HEK293 (cell line): ENCODE data around the gene ADAMTS2.

Experiments used
- CTCF ChIA-PET: fragments of 350-600 bp; formaldehyde crosslinking; extraction: SDS; loops from one replicate; lab custom pipeline; 2021; ENCODE audit warnings: antibody characterized with exemption; lab: Yijun Ruan, JAX
- POLR2A ChIA-PET: fragments of 300-600 bp; formaldehyde crosslinking; extraction: SDS; loops from one replicate; lab custom pipeline; 2020; ENCODE audit warnings: antibody characterized with exemption, inconsistent platforms; lab: Yijun Ruan, JAX
- H3K27ac ChIP-seq: fragments of 200-500 bp; sonication (Bioruptor generic); 2 replicates; pipeline ENCODE4 v1.5.1; 2014; ENCODE audit warnings: low read depth, low read length, control low read depth, inconsistent platforms; ENCODE audit errors: extremely low read depth
- H3K36me3 ChIP-seq, 2 experiments: fragments of 200-500 bp in 1 of 2; sonication (Bioruptor generic) in 1 of 2; 1 replicate in 1 of 2; 2 replicates in 1 of 2; pipeline ENCODE4 v1.5.1; 2014 to 2017; ENCODE audit warnings: inconsistent platforms in 2 of 2, low read length in 2 of 2; ENCODE audit not compliant: control insufficient read depth in 2 of 2, insufficient read depth in 1 of 2
- H3K4me1 ChIP-seq: fragments of 200-500 bp; sonication (Bioruptor generic); 2 replicates; pipeline ENCODE4 v1.5.1; 2014; ENCODE audit warnings: mild to moderate bottlenecking, low read length, inconsistent platforms; ENCODE audit not compliant: control insufficient read depth, insufficient read depth
- H3K4me3 ChIP-seq: 2 replicates; pipeline ENCODE4 v1.5.1; 2011; ENCODE audit warnings: low read depth, mild to moderate bottlenecking, control low read depth, low read length, moderate library complexity
- H3K9me3 ChIP-seq: fragments of 200-500 bp; sonication (Bioruptor generic); 2 replicates; pipeline ENCODE4 v1.5.1; 2014; ENCODE audit warnings: low read depth, low read length, inconsistent platforms; ENCODE audit not compliant: control insufficient read depth, insufficient read depth
- EGR2 ChIP-seq: fragments of 450-650 bp; formaldehyde crosslinking; IDR thresholded peaks from 2 replicates; pipeline ENCODE4 v1.5.1; 2016; ENCODE audit warnings: low read depth, missing biosample characterization, missing genetic modification characterization
- GFI1B ChIP-seq: fragments of 450-650 bp; formaldehyde crosslinking; IDR thresholded peaks from 2 replicates; pipeline ENCODE4 v1.5.1; 2016; ENCODE audit warnings: missing biosample characterization, missing genetic modification characterization
- GLI4 ChIP-seq: fragments of 450-650 bp; formaldehyde crosslinking; IDR thresholded peaks from 2 replicates; pipeline ENCODE4 v1.5.1; 2016; ENCODE audit warnings: missing biosample characterization, missing genetic modification characterization
- RBAK ChIP-seq: fragments of 450-650 bp; formaldehyde crosslinking; IDR thresholded peaks from 2 replicates; pipeline ENCODE4 v1.5.1; 2016; ENCODE audit warnings: missing biosample characterization, missing genetic modification characterization
- ZBTB1 ChIP-seq: fragments of 450-650 bp; formaldehyde crosslinking; IDR thresholded peaks from 2 replicates; pipeline ENCODE4 v1.5.1; 2016; ENCODE audit warnings: missing biosample characterization, missing genetic modification characterization
- ZIC2 ChIP-seq: fragments of 450-650 bp; formaldehyde crosslinking; IDR thresholded peaks from 2 replicates; pipeline ENCODE4 v1.5.1; 2016; ENCODE audit warnings: missing biosample characterization, missing genetic modification characterization
- ZNF19 ChIP-seq: fragments of 450-650 bp; formaldehyde crosslinking; IDR thresholded peaks from 2 replicates; pipeline ENCODE4; 2016; ENCODE audit warnings: missing biosample characterization, missing genetic modification characterization, low read depth
- ZNF239 ChIP-seq: fragments of 450-650 bp; formaldehyde crosslinking; IDR thresholded peaks from 2 replicates; pipeline ENCODE4 v1.5.1; 2016; ENCODE audit warnings: missing biosample characterization, missing genetic modification characterization
- ZNF24 ChIP-seq: fragments of 450-650 bp; formaldehyde crosslinking; IDR thresholded peaks from 2 replicates; pipeline ENCODE4 v1.5.1; 2016; ENCODE audit warnings: missing biosample characterization, missing genetic modification characterization
- ZNF248 ChIP-seq: fragments of 450-650 bp; formaldehyde crosslinking; IDR thresholded peaks from 2 replicates; pipeline ENCODE4 v1.5.1; 2017; ENCODE audit warnings: missing biosample characterization, missing genetic modification characterization
- ZNF549 ChIP-seq: fragments of 450-650 bp; IDR thresholded peaks from 2 replicates; pipeline ENCODE4 v1.5.1; 2018; ENCODE audit warnings: missing biosample characterization, missing genetic modification characterization, mild to moderate bottlenecking, inconsistent platforms, moderate library complexity
- ZNF629 ChIP-seq: fragments of 450-650 bp; formaldehyde crosslinking; IDR thresholded peaks from 2 replicates; pipeline ENCODE4 v1.5.1; 2017; ENCODE audit warnings: missing biosample characterization, missing genetic modification characterization
- ZNF777 ChIP-seq: fragments of 450-650 bp; formaldehyde crosslinking; IDR thresholded peaks from 2 replicates; pipeline ENCODE4 v1.5.1; 2017; ENCODE audit warnings: missing biosample characterization, missing genetic modification characterization, borderline replicate concordance
- TF ChIP-seq, protein P1 (sequence below): fragments of 450-650 bp; formaldehyde crosslinking; IDR thresholded peaks from 2 replicates; pipeline ENCODE4 v1.5.1; 2016; ENCODE audit warnings: missing biosample characterization, missing genetic modification characterization
- TF ChIP-seq, protein P2 (sequence below): fragments of 450-650 bp; formaldehyde crosslinking; IDR thresholded peaks from 2 replicates; pipeline ENCODE4 v1.5.1; 2016; ENCODE audit warnings: missing biosample characterization, missing genetic modification characterization, low read depth
- TF ChIP-seq, protein P3 (sequence below): fragments of 450-650 bp; formaldehyde crosslinking; IDR thresholded peaks from 2 replicates; pipeline ENCODE4 v1.5.1; 2017; ENCODE audit warnings: missing biosample characterization, missing genetic modification characterization

ADAMTS2 gene

DNA sequence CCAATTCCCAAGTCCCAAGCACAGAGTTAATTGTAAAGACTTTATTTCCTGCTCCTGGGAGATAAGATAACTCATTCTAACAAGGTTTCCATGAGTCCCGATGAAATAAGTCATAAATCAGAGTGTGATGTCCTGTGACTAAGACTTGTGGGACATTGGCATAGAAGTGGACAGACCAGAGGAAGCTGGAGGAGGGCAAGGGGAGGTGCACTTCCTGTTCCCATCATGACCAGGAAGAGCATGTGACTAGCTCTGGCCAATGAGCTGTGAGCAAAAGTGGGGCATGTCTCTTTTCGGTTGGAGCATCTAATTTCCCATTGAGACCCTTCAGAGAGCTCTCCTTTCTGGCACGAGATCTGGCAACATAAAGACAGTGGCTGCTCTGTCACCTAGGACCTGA lies 184.7 kb downstream of the ADAMTS2 start (continued):
- TF ChIP-seq, protein P1, sequence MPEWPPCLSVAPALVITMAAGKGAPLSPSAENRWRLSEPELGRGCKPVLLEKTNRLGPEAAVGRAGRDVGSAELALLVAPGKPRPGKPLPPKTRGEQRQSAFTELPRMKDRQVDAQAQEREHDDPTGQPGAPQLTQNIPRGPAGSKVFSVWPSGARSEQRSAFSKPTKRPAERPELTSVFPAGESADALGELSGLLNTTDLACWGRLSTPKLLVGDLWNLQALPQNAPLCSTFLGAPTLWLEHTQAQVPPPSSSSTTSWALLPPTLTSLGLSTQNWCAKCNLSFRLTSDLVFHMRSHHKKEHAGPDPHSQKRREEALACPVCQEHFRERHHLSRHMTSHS, result no peak
- no peak for TF ChIP-seq EGR2 (tag by site-specific recombination)

DNA sequence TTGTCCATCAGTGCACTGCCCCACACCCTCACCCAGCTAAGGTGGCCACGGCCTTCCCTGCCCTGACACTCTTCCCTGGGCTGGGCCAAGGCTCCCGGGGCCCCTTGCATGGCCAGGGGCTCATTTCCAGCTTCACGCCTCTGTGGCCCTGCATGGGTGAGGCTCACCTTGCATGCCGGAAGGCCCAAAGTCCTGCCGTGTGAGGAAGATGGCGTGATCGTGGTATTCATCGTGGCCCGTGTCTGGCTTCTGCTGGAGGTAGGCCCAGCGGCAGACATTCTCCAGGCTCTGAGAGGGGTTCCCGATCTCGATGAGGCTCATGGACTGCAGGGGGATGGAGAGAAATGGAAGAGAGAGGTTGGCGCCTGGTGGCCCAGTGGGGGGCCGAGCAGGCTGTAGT lies 186.7 kb downstream of the ADAMTS2 start:
- H3K36me3 ChIP-seq, result no peaks in the 10 kb centered on the region
- H3K9me3 ChIP-seq, result no peaks in the 10 kb centered on the region
- POLR2A ChIA-PET, result no interaction called here
- CTCF ChIA-PET, result interaction anchor here (0.8 kb wide), 1 partner anchor 9 kb away, joined by 4 read pairs; no protein-coding TSS in a partner anchor
- H3K4me3 ChIP-seq, result no peak overlapping the region
- no peaks in the 10 kb centered on the region for H3K4me1 ChIP-seq
- H3K27ac ChIP-seq, result no peak overlapping the region
- TF ChIP-seq ZNF239 (no peak), RBAK (no peak), GLI4 (tag by site-specific recombination) (no peak), ZNF549 (tag by site-specific recombination) (no peak), ZNF248 (tag by site-specific recombination) (no peak), ZNF777 (no peak), ZNF19 (tag by site-specific recombination) (no peak), ZNF24 (tag by site-specific recombination) (no peak)
- TF ChIP-seq, protein P2, sequence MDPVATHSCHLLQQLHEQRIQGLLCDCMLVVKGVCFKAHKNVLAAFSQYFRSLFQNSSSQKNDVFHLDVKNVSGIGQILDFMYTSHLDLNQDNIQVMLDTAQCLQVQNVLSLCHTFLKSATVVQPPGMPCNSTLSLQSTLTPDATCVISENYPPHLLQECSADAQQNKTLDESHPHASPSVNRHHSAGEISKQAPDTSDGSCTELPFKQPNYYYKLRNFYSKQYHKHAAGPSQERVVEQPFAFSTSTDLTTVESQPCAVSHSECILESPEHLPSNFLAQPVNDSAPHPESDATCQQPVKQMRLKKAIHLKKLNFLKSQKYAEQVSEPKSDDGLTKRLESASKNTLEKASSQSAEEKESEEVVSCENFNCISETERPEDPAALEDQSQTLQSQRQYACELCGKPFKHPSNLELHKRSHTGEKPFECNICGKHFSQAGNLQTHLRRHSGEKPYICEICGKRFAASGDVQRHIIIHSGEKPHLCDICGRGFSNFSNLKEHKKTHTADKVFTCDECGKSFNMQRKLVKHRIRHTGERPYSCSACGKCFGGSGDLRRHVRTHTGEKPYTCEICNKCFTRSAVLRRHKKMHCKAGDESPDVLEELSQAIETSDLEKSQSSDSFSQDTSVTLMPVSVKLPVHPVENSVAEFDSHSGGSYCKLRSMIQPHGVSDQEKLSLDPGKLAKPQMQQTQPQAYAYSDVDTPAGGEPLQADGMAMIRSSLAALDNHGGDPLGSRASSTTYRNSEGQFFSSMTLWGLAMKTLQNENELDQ (tag by site-specific recombination), result no peak

DNA sequence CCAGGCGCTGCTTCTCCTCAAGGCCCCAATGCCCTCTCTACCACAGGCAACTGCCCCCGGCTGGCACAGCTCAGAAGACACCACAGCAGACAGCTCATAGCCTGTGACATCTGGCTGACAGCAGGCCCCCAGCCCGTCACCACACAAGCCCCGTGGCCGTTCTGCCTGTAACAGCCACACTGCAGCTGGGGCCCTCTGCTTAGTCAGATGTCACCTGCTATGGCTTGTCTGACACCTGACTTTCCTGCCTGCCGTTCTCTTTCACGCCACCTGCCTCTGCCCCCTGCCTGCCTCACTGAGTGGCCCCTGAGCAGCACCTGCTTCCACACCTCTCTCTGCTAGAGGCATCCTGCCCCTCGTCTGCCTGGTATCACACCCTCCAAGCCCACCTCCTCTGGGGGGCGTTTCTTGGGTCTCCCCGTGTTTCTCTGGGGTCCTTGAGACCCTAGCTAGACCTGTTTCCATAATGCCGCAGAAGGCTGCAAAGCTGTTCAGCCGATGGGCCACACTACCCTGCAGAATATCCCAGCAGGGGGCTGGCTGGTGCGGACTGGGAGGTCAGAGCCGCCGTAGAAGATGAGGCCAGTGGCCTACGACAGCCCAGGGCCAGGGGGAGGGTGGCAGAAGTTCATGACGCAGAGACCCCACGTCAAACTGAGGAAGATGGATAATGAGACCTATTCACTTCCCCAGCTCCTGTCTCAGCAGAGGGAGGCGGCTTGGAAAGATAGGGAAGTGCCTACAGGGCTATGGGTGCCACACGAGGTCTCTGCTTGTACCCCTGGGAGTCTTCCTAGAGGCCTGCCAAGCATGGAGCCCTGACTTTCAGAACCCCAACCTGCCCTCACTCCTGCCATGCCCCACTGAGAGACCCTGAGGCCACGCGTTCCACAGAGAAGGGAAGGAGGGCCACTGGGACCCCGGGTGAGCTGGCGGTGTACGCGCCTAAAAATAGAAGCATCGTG lies 190.0 kb downstream of the ADAMTS2 start:
- ChIA-PET CTCF (no interaction called here), POLR2A (no interaction called here)
- TF ChIP-seq GFI1B (tag by site-specific recombination) (no peak), ZIC2 (0 out of 2 replicates have a peak, but pooled peaks have one; percentile 12), ZBTB1 (no peak)
- TF ChIP-seq, all 188 proteins: peak for 1
- Histone ChIP-seq H3K36me3 (no peaks in the 10 kb centered on the region), H3K4me1 (no peaks in the 10 kb centered on the region), H3K9me3 (no peaks in the 10 kb centered on the region), H3K4me3 (no peak overlapping the region), H3K27ac (no peak overlapping the region)

DNA sequence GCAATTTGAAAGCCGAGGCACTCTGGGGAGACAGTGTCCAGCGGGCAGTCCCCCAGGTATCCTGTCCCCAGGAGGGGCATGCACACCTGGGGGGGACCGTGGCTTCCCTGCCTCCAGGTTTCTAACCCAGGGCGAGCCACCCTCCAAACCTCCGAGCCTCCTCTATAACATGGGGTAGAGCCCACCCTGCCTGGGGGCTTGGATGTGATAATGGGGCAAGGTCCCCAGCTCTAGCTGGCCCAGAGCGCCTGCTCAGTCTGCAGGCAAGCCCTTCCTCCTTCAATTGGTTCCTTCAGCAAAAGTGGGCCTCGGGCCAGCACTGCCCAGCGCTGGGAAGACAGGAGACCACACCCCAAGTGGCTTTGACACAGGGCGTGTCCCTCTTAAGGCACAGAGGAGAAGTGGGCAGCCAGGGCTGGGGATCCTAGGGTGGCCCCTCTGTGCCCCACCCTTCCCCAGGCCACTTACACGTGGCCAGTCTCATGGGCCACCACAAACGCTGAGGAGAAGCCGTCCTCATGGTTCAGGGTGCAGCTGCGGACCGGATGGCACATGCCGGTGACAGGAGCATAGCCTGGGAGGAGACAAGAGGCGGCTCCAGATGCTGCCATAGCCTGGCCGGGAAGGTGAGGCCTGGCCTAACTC lies 190.8 kb downstream of the ADAMTS2 start:
- Histone ChIP-seq H3K27ac (no peak overlapping the region), H3K36me3 (no peaks in the 10 kb centered on the region)
- no peak for TF ChIP-seq ZNF629 (tag by site-specific recombination)
- TF ChIP-seq, protein P3, sequence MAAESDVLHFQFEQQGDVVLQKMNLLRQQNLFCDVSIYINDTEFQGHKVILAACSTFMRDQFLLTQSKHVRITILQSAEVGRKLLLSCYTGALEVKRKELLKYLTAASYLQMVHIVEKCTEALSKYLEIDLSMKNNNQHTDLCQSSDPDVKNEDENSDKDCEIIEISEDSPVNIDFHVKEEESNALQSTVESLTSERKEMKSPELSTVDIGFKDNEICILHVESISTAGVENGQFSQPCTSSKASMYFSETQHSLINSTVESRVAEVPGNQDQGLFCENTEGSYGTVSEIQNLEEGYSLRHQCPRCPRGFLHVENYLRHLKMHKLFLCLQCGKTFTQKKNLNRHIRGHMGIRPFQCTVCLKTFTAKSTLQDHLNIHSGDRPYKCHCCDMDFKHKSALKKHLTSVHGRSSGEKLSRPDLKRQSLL, result no peak
- TF ChIP-seq, all 188 proteins: peak for 0
- Histone ChIP-seq H3K4me3 (no peak overlapping the region), H3K4me1 (no peaks in the 10 kb centered on the region), H3K9me3 (no peaks in the 10 kb centered on the region)
- ChIA-PET CTCF (no interaction called here), POLR2A (no interaction called here)
